Activated CD8-positive, alpha-beta memory T cell treated with anti-CD3 and anti-CD28 coated beads for 4 hours (primary cell): Measurements from ENCODE around the gene RAPGEF5.
A peak's percentile ranks its signal among the peaks of the same experiment; 100 is the strongest.
"Not testable (repeated sequence)": the region's sequence is repeated elsewhere in the genome, so short reads cannot be mapped to it uniquely, and the experiment has no call there.

Source experiments
- DNase-seq, 2 donors: peaks; one replicate each; pipeline ENCODE4 v3.0.0-alpha.2; 2020; ENCODE audit warnings: low read depth in 2 of 2

RAPGEF5 gene

DNA sequence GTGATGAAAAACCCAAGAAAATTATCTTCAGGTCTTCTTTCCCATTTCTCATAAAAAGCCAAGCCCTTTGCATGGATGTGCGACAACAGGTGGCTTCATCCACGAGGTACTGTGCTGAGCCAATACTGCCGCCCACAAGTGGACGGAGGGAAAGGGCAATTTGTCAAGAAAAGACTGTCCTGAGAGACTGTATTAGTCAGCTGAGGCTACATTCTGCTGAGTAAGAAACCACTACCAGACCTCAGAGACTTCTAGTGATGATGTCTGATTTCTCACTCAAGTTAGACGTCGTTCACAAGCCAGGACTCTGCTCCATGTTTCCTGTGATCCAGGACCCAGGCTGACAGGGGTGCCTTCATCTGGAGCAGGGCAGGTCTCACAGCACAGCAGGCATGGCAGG lies 239.7 kb downstream of the RAPGEF5 start:
- no peak for DNase-seq

DNA sequence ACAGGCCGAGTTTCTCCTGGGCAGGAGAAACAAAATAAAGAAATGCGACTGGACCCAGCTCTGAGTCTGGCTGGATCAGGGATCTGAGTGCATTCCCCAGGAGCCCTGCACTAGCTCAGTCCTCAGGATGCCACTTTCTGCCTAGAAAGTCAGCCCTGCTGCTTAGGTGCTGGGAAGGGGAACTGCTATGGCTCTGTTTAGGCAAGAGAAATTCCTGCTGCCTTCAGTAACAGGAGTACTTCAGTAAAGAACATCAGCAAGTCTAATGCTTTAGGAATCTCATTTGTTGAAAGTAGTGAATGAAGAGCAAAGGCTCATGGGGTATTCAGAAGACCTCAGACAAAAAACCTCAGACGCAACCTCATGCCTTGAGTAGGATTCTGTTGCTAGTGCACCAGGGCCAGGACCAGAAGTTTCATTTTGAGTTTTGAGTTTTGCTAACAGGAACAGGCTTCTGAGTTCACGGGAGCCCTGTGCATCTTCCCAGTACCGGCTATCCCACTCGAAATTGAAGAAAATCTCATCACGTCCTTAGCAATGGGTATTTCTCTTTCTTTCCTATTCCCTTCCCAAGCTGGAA lies 240.4 kb downstream of the RAPGEF5 start:
- no peak for DNase-seq

DNA sequence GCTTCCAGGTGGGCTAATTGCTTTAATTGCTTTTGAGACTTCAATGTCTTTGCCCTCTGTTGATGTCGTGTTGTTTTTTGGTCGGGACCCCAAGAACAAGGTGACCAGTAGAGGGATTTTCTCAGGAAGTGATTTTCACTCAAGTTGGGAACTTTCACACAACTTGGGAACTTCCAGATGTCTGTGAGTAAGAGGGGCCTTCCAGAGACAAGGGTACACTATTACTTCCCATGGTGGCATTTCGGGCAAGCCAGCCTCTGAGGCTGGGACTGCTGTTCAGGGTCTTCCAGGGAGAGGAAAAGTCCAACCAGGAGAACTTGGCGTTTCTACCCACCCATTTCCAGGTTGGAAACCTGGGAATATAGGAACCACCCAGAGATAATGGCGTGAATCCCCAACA lies 241.3 kb downstream of the RAPGEF5 start:
- no peak for DNase-seq

DNA sequence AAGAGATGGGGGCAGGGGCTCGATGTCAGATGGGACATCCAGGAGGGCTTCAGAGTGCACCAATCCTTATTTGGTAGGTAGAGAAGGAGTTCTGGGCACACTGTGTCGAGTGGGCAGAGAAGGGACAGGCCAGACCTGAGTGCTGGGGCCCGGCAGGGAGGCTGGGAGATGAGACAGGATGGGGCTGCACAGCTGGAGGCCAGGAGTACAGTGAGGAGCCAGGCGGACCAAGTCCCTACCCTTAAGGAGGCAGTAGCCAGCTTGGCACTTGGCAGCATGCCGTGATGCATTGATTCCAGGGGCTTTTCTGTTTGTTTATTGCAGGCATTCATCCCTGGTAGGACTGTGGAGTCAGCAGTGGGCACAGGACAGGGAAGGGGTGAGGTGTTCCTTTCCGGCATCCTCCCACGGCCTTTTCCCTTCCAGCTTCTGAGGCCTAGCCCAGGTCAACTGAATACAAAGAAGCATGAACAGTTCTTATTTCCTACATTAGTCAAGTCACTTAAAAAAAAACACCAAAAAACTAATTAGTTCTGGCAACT lies 242.4 kb downstream of the RAPGEF5 start:
- no peak for DNase-seq

DNA sequence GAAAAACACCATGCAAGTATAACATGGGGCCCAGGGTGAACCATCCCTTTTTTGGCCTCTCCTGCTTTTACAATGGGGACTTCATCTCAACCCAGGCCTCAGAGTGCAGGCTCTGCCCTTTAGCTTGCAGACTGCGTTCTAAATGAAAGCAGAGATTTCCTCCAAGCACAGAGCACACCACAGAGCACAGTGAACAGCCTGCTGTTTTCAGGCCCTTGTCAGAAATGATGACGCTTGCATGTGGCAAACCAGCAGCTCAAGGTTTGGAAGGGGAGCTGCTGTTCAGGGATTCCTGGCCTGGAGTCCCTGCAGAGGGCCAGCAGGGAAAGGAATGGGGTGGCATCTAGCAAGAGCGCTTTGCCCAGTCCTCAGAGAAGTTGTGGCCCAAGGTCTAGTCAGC lies 243.9 kb downstream of the RAPGEF5 start:
- no peak for DNase-seq

DNA sequence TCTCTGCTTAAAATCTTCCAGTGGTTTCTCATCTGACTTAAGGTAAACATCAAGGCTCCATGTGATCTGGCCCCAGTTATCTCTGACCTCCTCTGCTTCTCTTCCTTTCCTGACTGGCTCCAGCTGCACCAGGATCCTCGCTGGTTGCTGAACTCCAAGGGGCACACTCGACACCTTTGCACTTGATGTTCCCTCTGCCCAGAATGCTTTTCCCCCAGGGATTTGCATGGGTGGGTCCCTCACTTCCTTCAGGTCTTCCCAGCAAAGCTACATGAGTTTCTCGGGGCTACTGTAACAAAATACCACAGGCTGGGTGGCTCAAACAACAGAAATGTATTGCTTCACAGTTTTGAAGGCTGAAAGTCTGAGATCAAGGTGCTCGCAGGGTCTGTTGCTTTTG lies 245.3 kb downstream of the RAPGEF5 start:
- DNase-seq: no peak

DNA sequence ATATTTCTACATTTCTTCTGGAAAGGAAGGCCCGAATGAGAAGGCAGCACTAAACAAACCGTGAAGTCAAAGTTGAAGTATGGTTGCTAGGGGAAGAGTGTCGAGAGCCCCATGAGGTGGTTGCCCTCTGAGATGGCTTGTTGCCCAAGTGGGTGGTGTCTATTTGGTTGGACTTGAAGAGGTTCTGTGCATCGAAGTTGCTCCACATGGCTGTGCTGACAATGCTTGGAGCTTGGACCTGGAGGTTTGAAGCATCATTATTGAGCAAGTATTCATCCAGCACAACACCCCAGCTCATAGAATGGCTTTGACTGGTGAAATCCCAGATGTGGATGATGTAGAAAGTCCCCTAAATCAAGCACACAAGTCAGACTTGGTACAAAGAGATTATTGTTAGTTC lies 246.1 kb downstream of the RAPGEF5 start:
- DNase-seq: no peak

DNA sequence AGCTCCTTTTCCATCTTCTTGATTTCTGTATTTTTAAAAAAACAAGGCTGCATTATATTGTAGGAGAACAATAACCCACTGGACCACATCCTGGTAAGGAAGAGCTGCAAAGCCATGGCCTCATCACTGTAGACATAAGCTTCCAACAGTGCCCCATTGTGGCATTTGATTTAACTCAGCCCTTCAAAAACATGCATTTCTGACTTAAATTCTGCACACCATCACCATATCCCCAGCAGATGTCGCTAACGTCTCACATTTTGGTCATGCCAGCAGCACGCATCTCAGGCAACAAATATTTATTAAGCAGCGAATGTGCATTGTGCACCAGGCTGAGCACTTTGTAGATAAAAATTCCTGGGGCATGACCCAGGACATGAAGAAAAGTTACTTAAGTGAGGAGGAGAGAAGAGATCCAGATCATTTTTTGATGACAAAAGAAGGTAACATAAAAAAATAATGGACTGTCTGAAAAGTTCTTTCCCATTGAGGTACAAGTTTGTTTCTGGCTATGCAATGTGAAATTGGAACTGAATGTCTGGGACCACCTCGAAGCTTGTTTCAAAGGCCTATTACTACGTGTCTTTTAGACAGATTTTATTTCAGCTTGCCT lies 246.6 kb downstream of the RAPGEF5 start:
- DNase-seq: peak in 1 of 2 donors; percentile 22

DNA sequence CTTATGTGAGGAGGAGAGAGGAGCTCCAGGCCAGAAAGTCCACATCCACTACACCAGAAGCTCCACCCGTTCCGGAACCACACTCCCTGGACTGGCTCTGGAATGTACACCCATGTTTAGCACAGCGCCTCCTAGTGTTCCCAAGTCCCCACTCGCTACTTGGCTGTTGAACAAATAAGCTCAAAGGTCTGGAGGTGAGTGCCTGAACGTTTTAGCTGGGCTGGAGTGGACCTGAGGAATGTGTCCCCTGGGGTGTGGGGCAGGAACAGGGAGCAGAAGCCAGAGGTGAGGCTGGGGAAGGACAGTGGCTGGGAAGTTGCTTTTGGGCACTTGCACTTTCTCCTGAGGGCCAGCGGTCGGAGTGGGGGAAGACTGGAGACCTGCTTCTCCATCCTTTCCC lies 247.2 kb downstream of the RAPGEF5 start:
- DNase-seq: no peak

DNA sequence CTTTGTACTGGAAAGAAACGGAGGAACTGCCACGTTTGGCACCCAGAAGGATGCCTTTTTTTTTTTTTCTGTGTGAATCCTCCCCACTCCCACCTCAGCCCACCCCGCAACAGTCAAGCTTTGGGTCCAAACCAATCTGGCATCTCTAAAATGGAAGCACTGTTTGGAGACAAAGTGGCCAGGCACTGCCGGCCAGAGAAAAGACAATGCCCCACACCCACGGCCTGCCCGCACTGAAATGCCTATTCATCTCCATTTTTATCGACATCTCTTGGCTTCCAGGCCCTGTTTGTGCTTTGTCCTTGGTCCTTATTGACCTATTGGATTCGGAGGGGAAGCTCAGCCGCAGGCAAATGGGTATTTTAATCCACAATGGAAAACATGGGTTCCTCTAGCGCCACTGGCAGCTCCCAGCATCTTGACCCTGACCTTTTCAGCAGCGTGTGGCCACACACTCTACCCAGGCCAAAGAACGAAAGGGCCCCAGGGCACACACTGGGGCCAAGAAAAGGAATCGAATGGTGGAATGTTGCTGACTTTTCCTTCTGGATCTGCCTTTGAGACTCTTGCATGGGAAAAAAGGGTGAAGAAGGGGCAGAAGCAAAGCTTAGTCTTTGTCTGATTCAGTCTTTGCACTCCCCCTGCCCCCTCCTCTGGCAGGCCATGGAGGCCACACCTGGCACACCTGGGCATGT lies 248.7 kb downstream of the RAPGEF5 start:
- DNase-seq: no peak

DNA sequence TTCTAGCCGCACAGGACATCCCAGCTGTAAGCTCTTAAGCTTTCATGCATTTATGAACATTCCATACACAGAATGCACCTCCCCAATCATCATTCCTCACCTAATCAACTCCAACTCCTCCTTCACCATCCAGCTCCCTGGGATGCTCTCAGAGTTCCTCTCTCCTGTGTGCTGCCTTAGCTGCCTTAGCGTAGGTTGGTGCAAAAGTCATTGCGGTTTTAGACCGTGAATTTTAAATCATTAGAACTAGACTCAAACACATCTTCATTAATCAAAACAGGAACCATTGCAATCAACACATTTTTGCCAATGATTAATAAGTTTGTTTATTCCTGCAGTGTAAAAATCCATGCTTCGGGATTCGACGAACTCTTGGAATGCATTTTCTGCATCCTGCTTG lies 251.4 kb downstream of the RAPGEF5 start:
- DNase-seq: no peak

DNA sequence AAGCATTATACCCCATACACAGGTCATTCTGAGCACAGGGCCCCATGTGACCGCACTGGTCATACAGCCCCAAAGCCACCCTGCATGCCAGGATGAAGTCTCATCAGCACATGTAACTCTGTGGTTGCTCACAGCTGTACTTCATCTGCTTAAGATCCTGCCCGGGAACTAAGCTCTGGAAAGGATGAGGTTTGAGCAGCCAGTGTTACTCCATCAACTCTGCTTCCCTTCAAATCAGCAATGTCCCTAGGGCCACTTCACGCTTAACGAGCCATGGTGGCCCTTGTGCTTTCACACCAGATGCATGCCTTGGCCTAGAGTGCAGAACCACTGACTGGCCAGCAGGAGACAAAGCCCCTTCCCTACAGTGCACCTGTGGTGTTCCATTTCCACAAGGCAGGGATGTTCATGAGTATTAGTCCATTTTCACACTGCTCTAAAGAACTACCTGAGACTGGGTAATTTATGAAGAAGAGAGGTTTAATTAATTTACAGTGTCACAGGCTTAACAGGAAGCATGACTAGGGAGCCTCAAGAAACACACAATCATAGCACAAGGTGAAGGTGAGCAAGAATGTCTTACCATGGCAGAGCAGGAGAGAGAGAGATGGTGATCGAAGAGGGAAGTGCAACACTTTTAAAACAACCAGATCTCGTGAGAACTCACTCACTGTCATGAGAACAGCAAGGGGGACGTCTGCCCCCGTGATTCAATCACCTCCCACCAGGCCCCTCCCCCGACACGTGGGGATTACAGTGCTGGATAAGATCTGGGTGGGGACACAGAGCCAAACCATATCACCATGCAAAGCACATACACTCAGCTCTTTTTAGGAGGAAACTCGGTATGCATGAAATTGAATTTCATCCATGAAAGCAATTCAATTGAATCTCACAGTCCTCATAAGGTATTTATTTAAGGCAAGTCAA lies 262.3 kb downstream of the RAPGEF5 start:
- no peak for DNase-seq

DNA sequence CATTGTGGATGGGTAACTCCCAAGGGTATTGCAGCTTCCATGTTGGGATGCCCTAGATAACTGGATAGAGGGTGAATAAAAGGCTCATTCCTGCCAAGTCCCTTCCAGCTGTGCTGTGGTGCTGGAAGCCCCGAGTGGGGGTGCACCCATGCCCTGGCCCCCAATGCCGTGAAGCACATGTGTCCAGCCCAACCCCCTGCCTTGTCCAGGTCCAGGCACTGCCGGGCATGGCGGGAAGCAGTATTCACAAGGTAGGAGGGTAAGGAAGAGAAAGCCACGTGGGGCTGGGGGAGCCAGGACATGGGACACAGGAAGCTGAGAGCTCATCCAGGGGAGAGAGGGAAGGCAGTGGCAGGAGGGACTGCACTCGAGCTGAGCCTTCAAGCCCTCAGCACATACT lies 263.0 kb downstream of the RAPGEF5 start:
- no peak for DNase-seq

DNA sequence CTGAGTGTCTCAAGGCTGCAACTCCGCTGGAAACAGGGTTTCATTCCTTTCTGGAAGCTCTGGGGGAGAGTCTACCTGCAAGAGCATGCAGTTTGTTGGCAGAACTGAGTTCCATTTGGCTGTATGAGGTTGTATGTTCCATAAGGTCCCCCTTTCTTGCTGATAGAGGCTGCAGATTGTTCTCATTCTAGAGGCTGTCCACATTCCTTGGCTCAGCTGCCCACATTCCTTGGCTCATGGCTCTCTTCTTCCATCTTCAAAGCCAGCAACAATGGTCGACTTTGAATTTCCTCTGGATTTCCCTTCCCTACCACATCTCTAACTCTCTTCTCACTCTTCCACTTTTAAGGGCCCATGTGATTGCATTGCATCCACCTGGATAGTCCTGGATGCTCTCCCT lies 264.0 kb downstream of the RAPGEF5 start:
- DNase-seq: no peak

DNA sequence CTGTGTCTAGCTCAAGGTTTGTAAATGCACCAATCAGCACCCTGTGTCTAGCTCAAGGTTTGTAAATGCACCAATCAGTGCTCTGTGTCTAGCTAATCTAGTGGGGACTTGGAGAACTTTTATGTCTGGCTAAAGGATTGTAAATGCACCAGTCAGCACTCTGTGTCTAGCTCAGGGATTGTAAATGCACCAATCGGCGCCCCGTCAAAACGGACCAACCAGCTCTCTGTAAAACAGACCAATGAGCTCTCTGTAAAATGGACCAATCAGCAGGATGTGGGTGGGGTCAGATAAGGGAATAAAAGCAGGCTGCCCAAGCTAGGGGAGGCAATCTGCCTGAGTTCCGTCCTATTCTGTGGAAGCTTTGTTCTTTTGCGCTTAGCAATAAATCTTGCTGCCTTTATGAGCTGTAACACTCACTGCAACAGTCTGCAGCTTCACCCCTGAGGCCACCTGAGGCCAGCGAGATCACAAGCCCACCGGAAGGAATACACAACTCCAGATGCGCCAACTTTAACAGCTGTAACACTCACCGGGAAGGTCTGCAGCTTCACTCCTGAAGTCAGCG lies 265.9 kb downstream of the RAPGEF5 start:
- DNase-seq: not testable (repeated sequence)

DNA sequence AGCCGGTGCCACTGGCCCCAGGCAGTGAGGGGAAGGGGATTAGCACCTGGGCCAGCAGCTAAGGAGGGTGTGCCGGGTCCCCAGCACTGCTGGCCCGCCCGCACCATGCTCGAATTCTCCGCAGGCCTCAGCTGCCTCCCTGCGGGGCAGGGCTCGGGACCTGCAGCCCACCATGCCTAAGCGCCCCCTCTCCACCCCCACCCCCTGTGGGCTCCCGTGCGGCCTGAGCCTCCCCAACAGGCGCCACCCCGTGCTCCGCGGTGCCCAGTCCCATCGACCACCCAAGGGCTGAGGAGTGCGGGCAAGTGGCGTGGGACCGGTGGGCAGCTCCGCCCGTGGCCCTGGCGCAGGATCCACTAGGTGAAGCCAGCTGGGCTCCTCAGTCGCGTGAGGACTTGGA lies 266.4 kb downstream of the RAPGEF5 start:
- DNase-seq: no peak

DNA sequence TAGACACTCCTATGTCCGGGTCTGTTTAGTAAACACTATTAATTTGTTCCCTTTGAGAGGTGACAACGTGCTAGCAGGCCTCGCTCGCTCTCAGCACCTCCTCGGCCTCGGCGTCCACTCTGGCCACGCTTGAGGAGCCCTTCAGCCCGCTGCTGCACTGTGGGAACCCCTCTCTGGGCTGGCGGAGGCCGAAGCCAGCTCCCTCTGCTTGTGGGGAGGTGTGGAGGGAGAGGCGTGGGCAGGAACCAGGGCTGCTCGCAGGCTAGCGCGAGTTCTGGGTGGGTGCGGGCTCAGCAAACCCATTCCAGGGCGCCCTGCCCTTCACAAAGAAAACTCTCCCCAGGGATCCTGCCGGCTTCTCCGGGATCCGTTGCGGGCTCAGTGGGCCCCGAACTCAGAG lies 266.8 kb downstream of the RAPGEF5 start:
- DNase-seq: no peak

DNA sequence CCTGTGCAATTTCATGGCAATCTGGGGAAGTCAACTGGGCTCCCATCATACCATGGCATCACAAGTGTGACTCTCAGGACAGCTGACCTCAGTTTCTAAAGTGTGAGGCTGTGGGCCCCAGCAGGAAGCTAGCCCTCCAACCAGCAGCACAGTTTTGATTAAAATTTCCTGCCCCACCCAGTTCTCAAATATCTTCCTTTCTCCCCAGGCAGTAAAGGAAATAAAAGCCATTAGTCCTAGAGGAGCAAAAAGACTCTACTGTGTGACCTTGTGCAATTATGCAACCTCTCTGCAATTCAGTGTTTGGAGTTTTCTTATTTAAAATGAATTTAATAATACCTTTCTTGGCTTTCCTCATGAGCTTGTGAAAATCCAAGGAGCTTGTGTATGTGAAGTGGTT lies 268.1 kb downstream of the RAPGEF5 start:
- no peak for DNase-seq

DNA sequence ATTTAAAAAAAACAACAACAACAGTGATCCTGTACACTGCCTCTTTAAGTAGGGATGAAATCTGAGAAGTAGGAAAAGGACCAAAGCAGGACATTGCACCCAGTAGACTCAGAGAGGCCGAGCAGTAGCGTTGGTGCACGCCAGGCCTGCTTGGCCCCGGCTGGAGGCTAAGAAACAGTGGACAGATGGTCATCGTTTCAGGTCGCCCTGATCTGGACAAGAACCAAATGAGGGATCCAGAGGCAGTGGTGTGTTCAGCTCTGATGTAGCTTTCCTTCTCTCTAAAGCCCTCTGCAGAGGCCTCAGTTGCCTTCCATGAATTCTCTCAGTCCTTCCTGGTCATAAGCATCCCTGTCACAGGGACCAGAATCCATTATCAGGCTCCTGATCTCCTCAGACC lies 269.1 kb downstream of the RAPGEF5 start:
- no peak for DNase-seq

DNA sequence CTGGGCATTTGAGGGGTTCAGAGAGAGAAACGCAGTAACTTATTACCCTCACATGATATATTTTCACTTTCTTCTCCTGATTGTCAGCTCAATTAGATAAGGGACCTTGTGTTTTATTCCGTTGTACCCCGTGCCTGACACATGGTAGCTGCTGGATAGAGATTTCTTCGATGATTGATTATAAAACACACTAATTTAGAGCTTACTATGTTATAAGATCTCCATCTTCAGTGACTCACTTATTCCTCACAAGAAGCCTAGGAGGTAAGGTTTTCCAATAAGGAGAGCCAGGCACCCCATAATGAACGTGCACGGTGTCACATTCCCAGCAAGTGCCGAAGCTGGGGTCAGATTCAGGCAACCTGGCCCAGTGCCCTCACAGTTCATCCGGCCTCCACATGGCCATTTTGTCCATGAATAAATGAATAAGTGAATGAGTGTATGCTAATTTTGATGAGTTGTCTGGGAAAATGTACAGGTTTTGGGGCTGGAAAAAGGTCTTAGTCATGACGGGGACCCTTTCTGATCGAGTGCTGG lies 273.2 kb downstream of the RAPGEF5 start:
- no peak for DNase-seq

DNA sequence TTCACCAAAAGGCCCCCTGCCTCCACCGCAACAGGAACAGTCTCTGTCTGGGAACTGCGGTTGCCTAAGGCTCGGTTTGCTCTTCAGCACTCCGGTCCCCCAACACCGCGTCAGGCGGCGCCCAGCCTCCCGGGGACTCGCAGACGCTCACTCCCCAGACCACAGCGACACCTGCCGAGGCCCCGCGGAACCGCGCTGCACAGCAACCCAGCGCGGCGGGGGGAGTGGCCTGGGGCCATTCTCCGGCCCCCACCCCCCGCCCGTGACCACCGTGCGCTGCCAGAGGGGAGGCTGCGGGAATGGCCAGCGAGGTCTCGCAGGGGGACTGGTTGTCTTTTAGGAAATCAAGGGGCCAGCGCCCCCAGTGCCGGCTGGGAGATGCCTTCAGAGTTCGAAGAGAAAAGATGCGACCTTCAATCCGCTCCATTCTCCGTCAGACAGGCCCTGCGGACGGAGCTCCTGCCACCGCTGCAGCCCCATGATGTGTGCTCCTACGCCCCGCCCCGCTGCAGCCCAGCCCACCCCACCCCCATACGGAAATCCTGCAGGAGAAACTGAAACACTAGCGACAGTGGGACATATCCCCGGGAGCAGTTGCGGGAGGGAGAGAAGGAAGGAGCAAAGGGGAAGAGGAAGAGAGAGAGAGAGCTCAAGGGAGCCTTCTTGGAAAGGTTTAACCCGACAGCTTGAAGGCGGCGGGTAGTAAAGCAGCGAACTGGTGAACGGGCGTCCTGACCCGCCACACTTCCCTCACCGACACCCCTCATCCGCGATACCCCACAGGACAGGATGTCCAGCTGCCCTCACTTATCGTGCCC lies 273.9 kb downstream of the RAPGEF5 start:
- DNase-seq: peak; percentile 51 to 60
